K562 (cell line): ENCODE measurements around the gene HPN. TPM values are rescaled to one million over a fixed set of nuclear protein-coding genes. Genes with fewer than 3 reads are reported as not detected.

ENCODE experiments used
- E2F6 ChIP-seq, 2 experiments: IDR thresholded peaks; 2 replicates each; pipeline ENCODE4 v1.6.1; 2011; ENCODE audit warnings: borderline replicate concordance in 1 of 2, control low read depth in 1 of 2, low read depth in 1 of 2, low read length in 1 of 2, mild to moderate bottlenecking in 1 of 2, mixed read lengths in 1 of 2, moderate library complexity in 1 of 2; ENCODE audit not compliant: insufficient read depth in 1 of 2, insufficient read length in 1 of 2, poor library complexity in 1 of 2, severe bottlenecking in 1 of 2; ENCODE audit errors: extremely low read depth in 1 of 2
- EP400 ChIP-seq: fragments of 450-650 bp; IDR thresholded peaks from 2 replicates; pipeline ENCODE4 v1.6.1; 2017; ENCODE audit warnings: antibody characterized with exemption, mild to moderate bottlenecking, moderate library complexity
- HMG20B ChIP-seq: fragments of 250-450 bp; sonication (Bioruptor Pico); IDR thresholded peaks from 2 replicates; pipeline ENCODE4 v1.5.0; 2021; ENCODE audit warnings: mild to moderate bottlenecking
- KDM1A ChIP-seq, 2 experiments: fragments of 450-650 bp; IDR thresholded peaks; 2 replicates each; pipeline ENCODE4 v1.6.1; 2016; ENCODE audit warnings: mild to moderate bottlenecking in 2 of 2
- KDM5B ChIP-seq: fragments of 200-600 bp; sonication (generic); IDR thresholded peaks from 2 replicates; pipeline ENCODE4 v1.6.1; 2012; ENCODE audit warnings: low read depth, mild to moderate bottlenecking, moderate library complexity, low read length, control low read depth, inconsistent platforms; ENCODE audit not compliant: insufficient replicate concordance
- NBN ChIP-seq: fragments of 450-650 bp; IDR thresholded peaks from 2 replicates; pipeline ENCODE4 v1.6.1; 2016; ENCODE audit warnings: low read depth, mild to moderate bottlenecking
- NFIC ChIP-seq: fragments of 450-650 bp; IDR thresholded peaks from 2 replicates; pipeline ENCODE4 v1.6.1; 2017; ENCODE audit warnings: mild to moderate bottlenecking, inconsistent platforms
- PRMT5 ChIP-seq: sonication (generic); formaldehyde crosslinking; IDR thresholded peaks from 2 replicates; pipeline ENCODE4 v1.5.0; 2020; ENCODE audit warnings: missing genetic modification reagents
- SMARCE1 ChIP-seq: fragments of 450-650 bp; IDR thresholded peaks from 2 replicates; pipeline ENCODE4 v1.7.1; 2016; ENCODE audit warnings: mild to moderate bottlenecking
- SRF ChIP-seq, 2 experiments: fragments of 250-450, 450-650 bp in 1 of 2; sonication (Bioruptor Pico) in 1 of 2; sonication (generic) in 1 of 2; formaldehyde crosslinking; IDR thresholded peaks; 2 replicates each; pipeline versions ENCODE4 v1.5.0 to v1.5.1; 2020 to 2022; ENCODE audit warnings: mild to moderate bottlenecking in 1 of 2, missing genetic modification reagents in 1 of 2
- TBP ChIP-seq: optimal IDR thresholded peaks from 2 replicates; pipeline ENCODE3; 2011; ENCODE audit warnings: low read depth, low read length, improper control_type of control experiment
- ZBTB34 ChIP-seq: fragments of 250-450 bp; sonication (Bioruptor Pico); IDR thresholded peaks from 2 replicates; pipeline ENCODE4 v1.8.0; 2021; ENCODE audit warnings: mild to moderate bottlenecking, moderate library complexity
- ZNF785 ChIP-seq: fragments of 250-450 bp; sonication (Bioruptor Pico); IDR thresholded peaks from 2 replicates; pipeline ENCODE4 v1.4.0; 2020; ENCODE audit warnings: mild to moderate bottlenecking
- polyA plus RNA-seq, 8 experiments: library from polyadenylated mRNA; depleted of rRNA in 4 of 8; stranded (reverse) in 5 of 8; unstranded in 3 of 8; fragments of >200 nt; fragmentation: Nextera tagmentation in 2 of 8; fragmentation: Illumina TruSeq in 1 of 8; extraction: Ambion mirVana in 2 of 8; extraction: Trizol in 1 of 8; gene quantifications; 2 replicates each; pipeline versions ENCODE4 v1.2.1 to v1.2.3, GENCODE V29; 2011 to 2014; ENCODE audit warnings: inconsistent platforms in 1 of 8, missing spikeins in 1 of 8
- total RNA-seq, 7 experiments: library from RNA; depleted of rRNA in 6 of 7; stranded (reverse); fragments of >200 nt in 6 of 7; fragmentation: Illumina TruSeq in 2 of 7; extraction: Trizol in 2 of 7; gene quantifications; 2 replicates each; pipeline versions ENCODE4 v1.2.1 to v1.2.3, GENCODE V29; 2011 to 2021; ENCODE audit warnings: low replicate concordance in 1 of 7

HPN gene
- total and polyA plus RNA-seq, 9 of the 15 experiments (the other 6 are each of a cell fraction or from before 2014, with no cell fraction given): 0.10 to 0.20 TPM; not detected in 7

GRCh38 chr19:34999498-35000337 lies 41.8 kb upstream of the HPN start, which contains the start of gene GRAMD1A (continued):
- TF ChIP-seq E2F6 (IDR thresholded peaks at IDR 0.05; ENCODE audit: borderline replicate concordance in 1 of 2, extremely low read depth in 1 of 2, insufficient read depth in 1 of 2, insufficient read length in 1 of 2, low read depth in 1 of 2, low read length in 1 of 2, poor library complexity in 1 of 2, severe bottlenecking in 1 of 2) (peak in 1 of 2 experiments; percentile 12), SRF (CRISPR knock-in tag; IDR thresholded peaks at IDR 0.05) (peak in 1 of 2 experiments; percentile 61; a peak in 1 of 4 replicates), ZNF785 (CRISPR knock-in tag) (no peak), NFIC (peak; percentile 29; the same call in 1 of the 2 replicates), SMARCE1 (peak; percentile 32; the same call in 1 of the 2 replicates), NBN (peak; percentile 76), PRMT5 (CRISPR knock-in tag) (no peak), EP400 (peak; percentile 45), TBP (peak; percentile 51), HMG20B (CRISPR knock-in tag) (no peak), KDM1A (IDR thresholded peaks at IDR 0.05) (no peak; a peak in 1 of 4 replicates), KDM5B (peak; percentile 67), ZBTB34 (CRISPR knock-in tag) (no peak)
